Heart right ventricle (tissue), 16 donors: Measurements from ENCODE around the gene ANXA3. TPM values are rescaled to one million over a fixed set of nuclear protein-coding genes. Genes with fewer than 3 reads are reported as not detected.

Experiments
- ATAC-seq, 8 donors: fragments of 200-7000 bp; cut with Tn5 transposase; one replicate each; pipeline ENCODE4 v1.9.1; 2020; ENCODE audit warnings: mild to moderate bottlenecking in 8 of 8, moderate library complexity in 8 of 8, moderate number of reproducible peaks in 1 of 8
- DNase-seq, 2 donors: peaks; one replicate each; pipeline ENCODE4 v3.0.0-alpha.2; 2020
- H3K27ac ChIP-seq, 10 donors: fragments of 200-600 bp; sonication (generic) in 2 of 10; one replicate each; pipeline versions ENCODE4 v1.5.0 to v1.8.0; 2020 to 2022; ENCODE audit warnings: mild to moderate bottlenecking in 3 of 10
- H3K27me3 ChIP-seq, 7 donors: fragments of 200-600 bp; one replicate each; pipeline ENCODE4 v1.8.0; 2021 to 2022; ENCODE audit warnings: mild to moderate bottlenecking in 2 of 7
- H3K36me3 ChIP-seq, 9 donors: fragments of 200-600 bp; sonication (generic) in 1 of 9; one replicate each; pipeline versions ENCODE4 v1.5.0 to v1.8.0; 2020 to 2022; ENCODE audit warnings: mild to moderate bottlenecking in 2 of 9
- H3K4me1 ChIP-seq, 9 donors: fragments of 200-600 bp; sonication (generic) in 1 of 9; one replicate each; pipeline versions ENCODE4 v1.5.0 to v1.8.0; 2020 to 2022; ENCODE audit warnings: mild to moderate bottlenecking in 4 of 9
- H3K4me3 ChIP-seq, 10 donors: fragments of 200-600 bp; sonication (generic) in 2 of 10; one replicate each; pipeline versions ENCODE4 v1.5.0 to v1.8.0; 2020 to 2022; ENCODE audit warnings: mild to moderate bottlenecking in 7 of 10, moderate library complexity in 2 of 10
- H3K9me3 ChIP-seq, 11 donors: fragments of 200-600 bp in 10 of 11; sonication (generic) in 2 of 11; one replicate each; pipeline versions ENCODE4 v1.5.0 to v1.8.0; 2013 to 2022; ENCODE audit warnings: mild to moderate bottlenecking in 2 of 11, control low read depth in 1 of 11, moderate library complexity in 1 of 11
- CTCF ChIP-seq, 9 donors: fragments of 200-600 bp; sonication (generic) in 2 of 9; IDR thresholded peaks; one replicate each; pipeline versions ENCODE4 v1.5.0 to v1.8.0; 2021 to 2022; ENCODE audit warnings: antibody characterized with exemption in 9 of 9, mild to moderate bottlenecking in 5 of 9, moderate library complexity in 1 of 9
- WGBS, 2 donors: extraction: QIAGEN DNeasy Blood & Tissue Kit; methylation state at CpG; one replicate each; pipeline ENCODE4 v1.1.7; 2013; ENCODE audit warnings: inconsistent platforms in 1 of 2; 5-methylcytosine and 5-hydroxymethylcytosine counted together
- intact Hi-C, 10 donors: fragments of 100-400 bp; cut with DNase I; formaldehyde crosslinking; loops; one replicate each; pipeline versions ENCODE4 v1.11.1 to v1.14.2; 2022
- polyA plus RNA-seq, 2 donors: library from polyadenylated mRNA; stranded (reverse); fragments of 200-250 nt; gene quantifications; one replicate each; pipeline ENCODE4 v1.2.3, GENCODE V29; 2013
- total RNA-seq, 10 donors: library from RNA; stranded (reverse); fragmentation: NEBNext Ultra II Directional in 3 of 10; extraction: Animal tissue kit (Norgen Biotek cat#: 25700) in 3 of 10; gene quantifications; one replicate each; pipeline versions ENCODE4 v1.2.1 to v1.2.4, GENCODE V29; 2021 to 2023
- donor health status: Arrhythmogenic right ventricular cardiomyopathy.
- donor health status: ischemic (EF 13 %, LVEDD 7.1; RV severe dilation, severe dysfunction).
- donor health status: healthy with polysubstance abuse.
- donor health status: DM: no; HTN: yes; CAD: no.
- donor health status: DM: no; HTN: no; CAD: no.
- donor health status: ischemic (EF 25% LVEDD 6.9; RV normal size, moderate dysfunction).
- donor health status: ischemic (EF 25% LVEDD 5.7; RV mildly dilated, moderate dysfunction).
- donor health status: healthy.
- donor health status: DM: yes; HTN: yes; CAD: no.
- donor health status: Ischemic cardiomyopathy.
- donor health status: ischemic (EF 35%, LVEDD 5.7; RV mildly dilated, moderate dysfunction).
- donor health status: nonischemic (EF 11% LVEDD 7.7; RV severe dilation, severe dysfunction).
- donor health status: DM: yes; HTN: yes; CAD: no.
- donor health status: PGD.
- donor health status: ischemic (EF 29% LVEDD 5.4; RV normal size, mild dysfunction).
- donor health status: nonischemic (EF 23%, LVEDD 6.1; RV moderate dilation, normal function).

Gene ANXA3
- total and polyA plus RNA-seq, 12 donors: 10.2 to 181 (median 19.3) TPM

- H3K36me3 ChIP-seq: no peaks in the 10 kb centered on the region
- no peaks in the 10 kb centered on the region for H3K4me1 ChIP-seq
- H3K27ac ChIP-seq: no peak overlapping the region
- TF ChIP-seq CTCF (IDR thresholded peaks at IDR 0.05): no peak
- H3K27me3 ChIP-seq: no peaks in the 10 kb centered on the region
- ATAC-seq: no peak
- no peak overlapping the region for H3K4me3 ChIP-seq
- no peak for DNase-seq
- intact Hi-C loops: no loop called here
- no peaks in the 10 kb centered on the region for H3K9me3 ChIP-seq
- 85 to 95% methylated on average over 2 of the region's 2 CpGs for WGBS, 2 donors
Observed at GRCh38 chr4:78529569-78530209, 21.9 kb upstream of the ANXA3 start.

- no peaks in the 10 kb centered on the region for H3K36me3 ChIP-seq
- WGBS, 2 donors: 62 to 83% methylated on average over 1 of the region's 1 CpG
- H3K9me3 ChIP-seq: no peaks in the 10 kb centered on the region
- no peaks in the 10 kb centered on the region for H3K4me1 ChIP-seq
- no peak overlapping the region for H3K27ac ChIP-seq
- intact Hi-C loops: no loop called here
- ATAC-seq (no peak), DNase-seq (no peak)
- H3K27me3 ChIP-seq: no peaks in the 10 kb centered on the region
- TF ChIP-seq CTCF (IDR thresholded peaks at IDR 0.05): no peak
- H3K4me3 ChIP-seq: no peak overlapping the region
Observed at GRCh38 chr4:78532046-78532445, 19.5 kb upstream of the ANXA3 start.

- Histone ChIP-seq H3K27ac (no peak overlapping the region), H3K9me3 (no peaks in the 10 kb centered on the region), H3K4me3 (no peak overlapping the region), H3K36me3 (no peaks in the 10 kb centered on the region), H3K4me1 (no peaks in the 10 kb centered on the region), H3K27me3 (no peaks in the 10 kb centered on the region)
- WGBS, 2 donors: 78% methylated on average over 5 of the region's 5 CpGs
- TF ChIP-seq CTCF (IDR thresholded peaks at IDR 0.05): no peak
- intact Hi-C loops: no loop called here
- DNase-seq (no peak), ATAC-seq (no peak)
Observed at GRCh38 chr4:78533854-78534253, 17.7 kb upstream of the ANXA3 start.

GRCh38 chr4:78534286-78534955 lies 17.1 kb upstream of the ANXA3 start:
- intact Hi-C loops: no loop called here

More at GRCh38 chr4:78534286-78534955, 17.1 kb upstream of the ANXA3 start:
- no peak for DNase-seq
- ATAC-seq: no peak
- Histone ChIP-seq H3K4me3 (no peak overlapping the region), H3K27ac (no peak overlapping the region), H3K27me3 (no peaks in the 10 kb centered on the region), H3K9me3 (no peaks in the 10 kb centered on the region), H3K4me1 (no peaks in the 10 kb centered on the region), H3K36me3 (no peaks in the 10 kb centered on the region)
- TF ChIP-seq CTCF (IDR thresholded peaks at IDR 0.05): no peak
- 90 to 94% methylated on average over 4 of the region's 4 CpGs for WGBS, 2 donors
